Effector memory CD4-positive, alpha-beta T cell (primary cell): ENCODE measurements around the gene FAM171A2.

Experiments used
- DNase-seq, 3 donors: peaks; one replicate each; pipeline ENCODE4 v3.0.0-alpha.2; 2020
- H3K27ac ChIP-seq: 2 replicates; pipeline ENCODE4 v1.7.0; 2013; ENCODE audit warnings: mild to moderate bottlenecking, low read length, moderate library complexity; ENCODE audit not compliant: insufficient read depth, poor library complexity, severe bottlenecking
- H3K27me3 ChIP-seq: replicated peaks from 2 replicates; pipeline ENCODE4 v1.7.0; 2013; ENCODE audit warnings: mild to moderate bottlenecking, low read length; ENCODE audit not compliant: insufficient read depth, control insufficient read depth, poor library complexity, severe bottlenecking
- H3K36me3 ChIP-seq: 2 replicates; pipeline ENCODE4 v1.7.0; 2013; ENCODE audit warnings: mild to moderate bottlenecking, low read length, moderate library complexity; ENCODE audit not compliant: control insufficient read depth, insufficient read depth
- H3K4me1 ChIP-seq: 2 replicates; pipeline ENCODE4 v1.7.0; 2013; ENCODE audit warnings: low read length, mild to moderate bottlenecking; ENCODE audit not compliant: control insufficient read depth, insufficient read depth, poor library complexity, severe bottlenecking
- H3K4me3 ChIP-seq: 2 replicates; pipeline ENCODE4 v1.7.0; 2013; ENCODE audit warnings: low read length, low read depth, mild to moderate bottlenecking; ENCODE audit not compliant: insufficient read depth, poor library complexity, severe bottlenecking
- H3K9me3 ChIP-seq: 2 replicates; pipeline ENCODE4 v1.7.0; 2013; ENCODE audit warnings: mild to moderate bottlenecking, low read length, moderate library complexity; ENCODE audit not compliant: control insufficient read depth

The FAM171A2 gene

GRCh38 chr17:44354582-44355561, 8.8 kb downstream of the FAM171A2 start:
- peak in 1 of 3 donors; percentile 49 for DNase-seq
- Histone ChIP-seq H3K4me1 (no peaks in the 10 kb centered on the region), H3K9me3 (no peaks in the 10 kb centered on the region), H3K36me3 (peaks cover 7% of the 10 kb centered on the region), H3K27me3 (no peaks in the 10 kb centered on the region), H3K27ac (no peak overlapping the region), H3K4me3 (no peak overlapping the region)

GRCh38 chr17:44353672-44354331, 9.9 kb downstream of the FAM171A2 start:
- Histone ChIP-seq H3K27ac (no peak overlapping the region), H3K4me1 (no peaks in the 10 kb centered on the region), H3K4me3 (peak overlapping the region; percentile 22), H3K9me3 (no peaks in the 10 kb centered on the region), H3K36me3 (peaks cover 7% of the 10 kb centered on the region), H3K27me3 (no peaks in the 10 kb centered on the region)
- no peak for DNase-seq

DNA sequence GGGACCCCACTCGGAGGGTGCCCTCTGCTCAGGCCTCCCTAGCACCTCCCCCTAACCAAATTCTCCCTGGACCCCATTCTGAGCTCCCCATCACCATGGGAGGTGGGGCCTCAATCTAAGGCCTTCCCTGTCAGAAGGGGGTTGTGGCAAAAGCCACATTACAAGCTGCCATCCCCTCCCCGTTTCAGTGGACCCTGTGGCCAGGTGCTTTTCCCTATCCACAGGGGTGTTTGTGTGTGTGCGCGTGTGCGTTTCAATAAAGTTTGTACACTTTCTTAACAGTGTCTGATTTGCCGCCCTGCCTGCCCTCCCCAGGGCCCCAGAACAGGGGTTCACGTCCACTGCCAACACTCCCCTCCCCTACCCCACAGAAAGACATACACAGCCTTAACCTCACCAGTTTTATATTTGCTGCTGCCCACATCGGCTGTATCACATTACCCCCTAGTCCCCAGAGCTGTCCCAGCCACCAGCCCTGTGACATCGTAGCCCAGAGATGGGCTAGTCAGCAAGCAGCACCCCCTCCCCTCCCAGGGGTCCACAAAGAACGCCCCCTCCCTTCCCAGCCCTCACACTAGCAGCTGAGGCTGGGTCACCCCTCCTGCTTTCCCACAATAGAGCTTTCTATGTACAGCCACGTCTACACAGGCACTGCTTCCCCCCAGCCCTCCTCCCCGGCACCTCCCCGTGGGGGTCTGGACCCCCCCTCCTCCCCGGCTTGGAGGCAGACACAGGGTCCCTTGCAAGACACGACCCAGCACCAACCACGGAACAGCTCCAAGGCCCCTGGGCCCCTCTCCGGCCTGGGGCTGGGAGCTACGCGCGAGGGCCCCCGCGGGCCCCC, 10.6 kb downstream of the FAM171A2 start:
- H3K9me3 ChIP-seq, result no peaks in the 10 kb centered on the region
- H3K4me3 ChIP-seq, result no peak overlapping the region
- H3K27ac ChIP-seq, result no peak overlapping the region
- H3K27me3 ChIP-seq, result no peaks in the 10 kb centered on the region
- no peaks in the 10 kb centered on the region for H3K4me1 ChIP-seq
- peaks cover 7% of the 10 kb centered on the region for H3K36me3 ChIP-seq
- DNase-seq, result no peak

DNA sequence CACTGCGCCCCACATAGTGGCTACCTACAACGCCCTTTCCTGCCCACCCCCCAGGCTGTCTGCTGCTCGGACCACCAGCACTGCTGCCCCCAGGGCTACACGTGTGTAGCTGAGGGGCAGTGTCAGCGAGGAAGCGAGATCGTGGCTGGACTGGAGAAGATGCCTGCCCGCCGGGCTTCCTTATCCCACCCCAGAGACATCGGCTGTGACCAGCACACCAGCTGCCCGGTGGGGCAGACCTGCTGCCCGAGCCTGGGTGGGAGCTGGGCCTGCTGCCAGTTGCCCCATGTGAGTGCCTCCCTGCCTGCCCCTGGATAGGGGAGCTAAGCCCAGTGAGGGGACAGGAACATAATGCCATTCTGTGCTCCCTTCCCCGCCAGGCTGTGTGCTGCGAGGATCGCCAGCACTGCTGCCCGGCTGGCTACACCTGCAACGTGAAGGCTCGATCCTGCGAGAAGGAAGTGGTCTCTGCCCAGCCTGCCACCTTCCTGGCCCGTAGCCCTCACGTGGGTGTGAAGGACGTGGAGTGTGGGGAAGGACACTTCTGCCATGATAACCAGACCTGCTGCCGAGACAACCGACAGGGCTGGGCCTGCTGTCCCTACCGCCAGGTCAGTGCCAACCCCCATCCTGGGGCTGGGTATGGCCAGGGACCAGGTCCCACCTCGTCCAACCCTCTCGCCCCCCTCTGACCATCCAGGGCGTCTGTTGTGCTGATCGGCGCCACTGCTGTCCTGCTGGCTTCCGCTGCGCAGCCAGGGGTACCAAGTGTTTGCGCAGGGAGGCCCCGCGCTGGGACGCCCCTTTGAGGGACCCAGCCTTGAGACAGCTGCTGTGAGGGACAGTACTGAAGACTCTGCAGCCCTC, 11.5 kb downstream of the FAM171A2 start:
- Histone ChIP-seq H3K27me3 (no peaks in the 10 kb centered on the region), H3K4me3 (no peak overlapping the region), H3K4me1 (no peaks in the 10 kb centered on the region), H3K36me3 (peaks cover 7% of the 10 kb centered on the region), H3K27ac (no peak overlapping the region), H3K9me3 (no peaks in the 10 kb centered on the region)
- no peak for DNase-seq

- no peak overlapping the region for H3K4me3 ChIP-seq
- H3K36me3 ChIP-seq, result peaks cover 7% of the 10 kb centered on the region
- no peaks in the 10 kb centered on the region for H3K9me3 ChIP-seq
These were observed 12.2 kb downstream of the FAM171A2 start for GRCh38 chr17:44351464-44351863.

GRCh38 chr17:44350733-44351226, 12.9 kb downstream of the FAM171A2 start:
- DNase-seq, result peak; percentile 28 to 51 (median 42)
- Histone ChIP-seq H3K9me3 (no peaks in the 10 kb centered on the region), H3K27me3 (no peaks in the 10 kb centered on the region), H3K36me3 (peaks cover 7% of the 10 kb centered on the region), H3K4me3 (no peak overlapping the region), H3K4me1 (peaks cover 5% of the 10 kb centered on the region), H3K27ac (no peak overlapping the region)

More at GRCh38 chr17:44351464-44351863, 12.2 kb downstream of the FAM171A2 start:
- Histone ChIP-seq H3K27me3 (no peaks in the 10 kb centered on the region), H3K27ac (no peak overlapping the region), H3K4me1 (no peaks in the 10 kb centered on the region)
- DNase-seq, result no peak

- H3K4me3 ChIP-seq, result no peak overlapping the region
- no peak overlapping the region for H3K27ac ChIP-seq
These were observed 14.0 kb downstream of the FAM171A2 start for GRCh38 chr17:44349553-44350070.

GRCh38 chr17:44348988-44349364, 14.7 kb downstream of the FAM171A2 start:
- no peak overlapping the region for H3K4me3 ChIP-seq
- H3K27ac ChIP-seq, result no peak overlapping the region
- peaks cover 7% of the 10 kb centered on the region for H3K36me3 ChIP-seq
- DNase-seq, result no peak
- no peaks in the 10 kb centered on the region for H3K27me3 ChIP-seq
- H3K4me1 ChIP-seq, result peaks cover 6% of the 10 kb centered on the region
- H3K9me3 ChIP-seq, result no peaks in the 10 kb centered on the region

More at GRCh38 chr17:44349553-44350070, 14.0 kb downstream of the FAM171A2 start:
- H3K9me3 ChIP-seq, result no peaks in the 10 kb centered on the region
- peaks cover 6% of the 10 kb centered on the region for H3K4me1 ChIP-seq
- peaks cover 7% of the 10 kb centered on the region for H3K36me3 ChIP-seq
- H3K27me3 ChIP-seq, result no peaks in the 10 kb centered on the region
- no peak for DNase-seq
